ENCODE results near the gene FYCO1.

FYCO1 gene

GRCh38 chr3:45911511-45912226 lies 84.0 kb downstream of the FYCO1 start:
- no peak for DNase-seq

DNA sequence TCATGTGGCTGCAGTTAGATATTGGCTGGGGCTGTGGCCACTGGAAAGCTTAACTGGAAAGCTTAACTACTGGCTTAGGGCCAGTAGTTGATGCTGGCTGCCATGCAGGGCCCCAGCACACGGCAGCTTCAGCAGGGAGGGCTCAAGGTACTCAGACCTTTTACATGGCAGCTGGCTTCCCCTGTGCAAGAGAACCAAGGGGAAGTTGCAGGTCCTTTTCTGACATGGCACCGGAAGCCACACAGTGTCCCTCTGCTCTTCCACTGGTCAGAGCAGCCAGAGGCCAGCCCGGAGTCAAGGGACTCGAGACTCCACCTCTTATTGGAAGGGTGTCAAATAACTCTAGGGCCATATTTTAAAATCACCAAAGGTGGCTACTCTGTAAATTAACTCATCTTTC lies 84.7 kb downstream of the FYCO1 start:
- no peak for DNase-seq

GRCh38 chr3:45909542-45909941 lies 86.1 kb downstream of the FYCO1 start:
- DNase-seq, result no peak

GRCh38 chr3:45908761-45909160 lies 86.9 kb downstream of the FYCO1 start:
- DNase-seq, result no peak

DNA sequence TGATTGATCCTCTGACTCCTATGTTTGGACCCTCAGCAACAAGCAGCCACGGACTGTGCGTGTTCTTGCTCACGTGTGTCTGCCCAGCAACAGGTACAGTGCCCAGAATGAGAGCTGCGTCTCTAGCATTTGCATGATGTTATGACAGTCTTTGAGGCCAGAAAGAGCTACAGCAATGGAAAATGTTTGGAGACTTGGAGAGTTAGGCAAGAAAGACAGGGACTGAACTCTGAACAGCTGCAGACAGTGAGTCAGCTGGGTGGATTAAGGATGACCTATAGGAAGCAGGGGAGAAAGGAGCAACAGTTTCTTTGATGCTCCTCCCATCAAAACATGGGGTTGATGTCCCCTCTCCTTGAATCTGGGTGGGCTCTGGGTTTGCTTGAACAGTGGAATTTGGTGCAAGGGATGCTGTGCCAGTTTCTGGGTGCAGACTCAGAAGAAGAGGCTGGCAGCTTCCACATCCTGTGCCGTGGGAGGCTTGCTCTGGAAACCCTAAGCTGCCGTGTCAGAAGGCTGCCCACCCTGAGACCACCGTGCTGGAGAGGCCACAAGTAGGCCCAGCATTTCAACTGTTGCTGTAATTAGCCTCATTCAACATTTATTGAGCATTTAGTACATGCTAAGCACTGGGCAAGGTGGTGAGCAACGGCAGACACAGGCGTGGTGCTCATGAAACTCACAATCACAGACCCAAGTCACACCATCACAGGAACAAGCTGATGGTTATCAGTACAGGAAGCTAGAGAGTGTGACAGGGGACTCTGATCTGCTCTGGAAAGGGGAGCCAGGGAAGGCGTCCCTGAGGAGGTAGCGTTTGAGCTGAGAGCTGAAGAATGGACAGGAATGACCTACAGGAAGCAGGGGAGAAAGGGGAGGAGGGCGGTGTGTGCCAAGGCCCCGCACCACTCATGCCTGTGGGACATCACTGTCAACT lies 87.6 kb downstream of the FYCO1 start:
- peak; percentile 41 for DNase-seq

- DNase-seq, result no peak
Observed at GRCh38 chr3:45906681-45907407, 88.8 kb downstream of the FYCO1 start.

DNA sequence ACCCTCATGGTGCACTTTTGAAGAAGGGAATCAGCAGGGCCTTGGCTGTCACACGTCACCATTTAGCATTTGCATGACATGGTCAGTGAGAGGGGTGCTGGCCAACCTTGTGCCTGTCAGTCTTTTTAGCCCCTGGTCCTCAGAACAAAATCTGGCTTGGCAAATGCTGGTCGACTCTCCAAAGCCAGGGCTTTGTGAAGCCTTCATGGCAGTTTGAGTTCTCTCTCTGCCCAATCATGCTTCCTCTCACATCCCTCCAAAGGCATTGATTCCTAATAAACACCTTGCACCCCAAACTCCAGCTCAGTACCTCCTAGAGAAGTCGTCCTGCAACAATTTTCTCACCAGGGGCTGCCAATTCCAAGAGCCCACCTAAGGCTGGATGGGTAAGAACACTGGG lies 89.9 kb downstream of the FYCO1 start:
- DNase-seq, result no peak

GRCh38 chr3:45904931-45905330 lies 90.7 kb downstream of the FYCO1 start:
- DNase-seq, result no peak

GRCh38 chr3:45896956-45897355 lies 98.7 kb downstream of the FYCO1 start:
- no peak for DNase-seq

DNA sequence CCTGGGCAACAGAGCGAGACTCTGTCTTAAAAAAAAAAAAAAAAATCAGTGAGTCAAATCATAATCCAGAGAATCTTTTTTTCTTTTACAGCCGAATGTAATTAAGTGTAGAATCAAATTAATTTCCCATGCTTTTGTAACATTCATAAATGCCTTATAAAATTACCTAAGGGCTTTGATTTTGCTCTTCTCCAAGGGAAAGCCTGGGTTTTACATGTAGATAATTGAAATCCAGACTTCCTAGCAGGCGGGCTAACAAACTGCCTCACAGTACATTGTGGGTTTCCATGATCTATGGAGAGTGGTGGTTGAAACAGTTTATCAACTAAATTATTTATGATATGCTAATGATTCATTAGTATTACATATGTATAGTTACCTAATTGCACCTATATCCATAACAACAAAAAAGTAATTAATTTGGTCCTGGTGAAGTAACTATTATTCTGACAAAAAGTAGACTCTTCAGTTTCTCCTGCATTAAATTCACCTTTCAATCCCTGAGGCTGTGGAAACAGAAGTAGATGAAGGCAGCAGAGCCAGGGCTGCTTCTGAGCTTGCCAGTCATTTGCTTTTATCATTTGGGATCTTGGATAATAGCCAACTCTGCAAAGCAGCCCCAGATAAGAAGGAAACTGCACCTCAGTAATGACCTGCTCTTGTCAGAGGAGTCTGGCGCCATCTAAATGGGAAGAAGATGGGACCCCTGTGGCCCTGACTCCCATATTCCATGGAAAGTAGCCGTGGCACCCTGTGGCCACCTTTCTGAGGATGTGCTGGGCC lies 99.7 kb downstream of the FYCO1 start:
- DNase-seq, result no peak

GRCh38 chr3:45894015-45894414 lies 101.6 kb downstream of the FYCO1 start:
- no peak for DNase-seq

DNA sequence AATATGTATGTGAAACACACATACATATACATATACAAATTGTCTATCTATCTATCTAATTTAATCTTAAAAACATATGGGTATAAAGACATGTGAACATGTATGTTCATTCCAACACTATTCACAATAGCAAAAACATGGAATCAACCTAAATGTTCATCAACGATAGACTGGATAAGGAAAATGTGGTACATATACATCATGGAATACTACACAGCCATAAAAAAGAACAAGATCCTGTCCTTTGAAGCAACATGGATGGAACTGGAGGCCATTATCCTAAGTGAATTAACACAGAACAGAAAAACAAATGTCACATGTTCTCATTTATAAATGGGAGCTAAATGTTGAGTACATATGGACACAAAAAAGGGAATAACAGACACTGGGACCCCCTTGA lies 103.5 kb downstream of the FYCO1 start:
- DNase-seq, result no peak

DNA sequence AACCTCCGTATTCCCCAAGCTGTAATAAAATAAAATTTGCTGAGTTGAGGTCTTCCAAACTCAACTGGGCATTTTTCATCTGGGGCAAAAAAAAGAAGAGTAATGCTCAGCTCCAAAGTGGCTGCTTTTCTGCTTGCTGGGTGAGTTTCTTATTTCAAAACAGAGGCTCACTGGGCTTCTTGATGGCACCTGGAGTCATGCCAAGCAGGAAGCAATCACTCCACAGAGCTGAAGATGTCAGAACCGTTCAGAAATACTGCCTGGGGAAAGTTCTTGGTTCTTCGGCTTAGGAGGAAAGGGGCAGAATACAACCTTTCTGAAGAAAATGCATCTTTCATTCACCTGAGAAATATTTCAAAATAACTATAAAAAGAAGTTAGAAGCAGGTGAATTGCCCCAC lies 105.2 kb downstream of the FYCO1 start:
- no peak for DNase-seq

- no peak for DNase-seq
Observed at GRCh38 chr3:45889337-45889736, 106.3 kb downstream of the FYCO1 start.

- DNase-seq, result no peak
Observed at GRCh38 chr3:45887759-45888511, 107.7 kb downstream of the FYCO1 start.

DNA sequence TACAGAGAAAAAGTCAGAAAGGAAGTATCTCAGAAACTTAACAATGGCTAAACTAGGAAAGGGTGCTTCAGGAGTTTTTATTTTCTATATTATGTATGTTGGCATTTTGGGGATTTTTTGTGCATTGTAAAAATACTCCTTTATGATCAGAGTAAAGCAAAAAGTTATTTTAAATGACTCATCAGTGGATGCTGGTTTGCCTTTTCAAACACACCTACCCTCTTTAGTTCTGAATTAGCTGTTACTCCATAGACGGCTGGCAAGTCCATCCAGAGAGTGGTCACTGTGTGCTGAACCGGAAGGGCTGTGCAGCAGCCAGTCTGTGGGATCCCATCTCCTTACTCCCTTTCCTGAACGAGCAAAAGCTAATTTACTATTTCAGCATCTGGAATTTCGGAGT lies 108.3 kb downstream of the FYCO1 start:
- no peak for DNase-seq

DNA sequence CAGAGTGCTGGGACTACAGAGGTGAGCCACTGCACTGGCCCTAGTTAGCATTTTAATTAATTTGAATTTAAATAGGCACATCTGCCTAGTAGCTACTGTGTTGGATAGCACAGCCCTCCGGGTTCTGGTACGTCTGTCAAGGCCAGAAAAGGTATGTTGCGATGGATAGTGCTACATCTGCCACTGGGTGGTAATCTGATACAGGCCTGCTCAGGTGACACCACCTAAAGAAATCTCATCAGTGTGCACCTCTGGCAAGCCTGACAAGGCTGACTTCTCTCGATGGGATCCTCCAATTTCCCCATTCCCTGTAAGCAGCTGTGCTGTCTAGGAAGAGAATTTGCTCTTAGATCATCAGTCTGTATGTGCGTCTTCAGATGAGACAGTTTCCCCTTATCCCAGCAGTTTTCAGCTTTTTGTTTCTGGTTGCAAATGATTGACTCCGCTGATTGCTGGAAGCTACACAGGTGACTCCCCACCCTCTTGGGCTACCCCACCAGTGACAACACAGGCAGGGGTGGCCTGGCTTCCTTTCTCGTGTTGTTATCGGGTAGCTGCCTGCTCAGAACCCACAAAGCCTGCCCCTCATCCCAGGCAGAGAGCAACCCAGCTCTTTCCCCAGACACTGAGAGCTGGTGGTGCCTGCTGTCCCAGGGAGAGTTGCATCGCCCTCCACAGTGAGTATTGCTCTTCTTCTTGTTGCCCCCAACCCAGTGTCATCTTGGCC lies 109.5 kb downstream of the FYCO1 start, which contains the start of gene CCR9:
TSS of gene CCR9 (plus strand) at position 565 of the 727 bp plus-strand sequence. CDS start 8,391 bp downstream, outside the sequence.
- peak; percentile 24 for DNase-seq

DNA sequence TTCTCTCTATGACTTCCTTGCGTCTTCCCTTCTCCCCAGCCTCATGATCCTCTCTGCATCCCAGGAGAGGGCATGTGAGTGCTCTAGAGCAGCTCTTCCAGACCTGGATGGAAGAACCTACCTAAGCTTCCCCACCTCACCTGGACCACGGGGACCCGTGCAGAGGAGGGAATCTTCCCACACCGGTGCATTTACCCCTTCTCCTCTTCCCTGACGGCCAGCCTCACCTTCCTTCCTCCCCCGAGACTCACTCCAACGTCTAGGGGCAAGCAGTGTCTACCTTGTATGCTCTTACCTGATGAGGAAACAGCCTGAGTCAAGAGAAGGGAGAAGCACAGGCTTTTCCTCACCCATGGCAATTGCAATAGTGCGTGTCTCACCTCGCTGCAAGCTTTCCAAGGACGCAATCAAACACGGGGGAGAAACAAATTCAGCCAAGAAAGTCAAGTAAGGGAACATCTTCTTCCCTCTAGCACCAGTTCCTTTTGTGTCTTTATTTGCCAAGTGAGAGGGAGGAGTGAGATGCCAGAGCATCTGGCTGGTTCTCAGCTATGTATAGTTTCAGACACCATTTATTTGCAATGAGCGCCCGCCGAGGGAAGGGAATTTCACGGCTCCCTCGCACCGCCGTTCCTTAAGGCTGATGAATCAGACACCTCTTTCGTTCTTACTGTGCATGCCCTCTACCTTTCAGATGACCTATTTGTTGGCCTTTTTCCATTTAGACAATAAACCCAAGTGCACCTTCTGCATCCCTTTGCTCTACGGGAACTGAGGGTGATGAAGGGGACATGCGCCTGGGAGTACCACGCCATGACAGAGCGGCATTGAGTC lies 111.0 kb downstream of the FYCO1 start:
- no peak for DNase-seq

- DNase-seq, result peak; percentile 48
Observed at GRCh38 chr3:45881078-45882022, 114.3 kb downstream of the FYCO1 start.

Measured in CD4-positive, alpha-beta T cell treated with Interleukin-12 subunit alpha and Interleukin-12 subunit beta, for 1 hour (primary cell).